GM13976 (cell line): ENCODE data around the gene FAF1.

Source experiments
- DNase-seq: peaks from one replicate; pipeline ENCODE4 v3.0.0; 2012; ENCODE audit warnings: low spot score
- in situ Hi-C: fragments of 300-500 bp; cut with MboI; formaldehyde crosslinking; loops from one replicate; pipeline ENCODE4 v1.12.0; 2022; ENCODE audit warnings: low sequenced_read_pairs, mixed read lengths, inconsistent platforms; ENCODE audit not compliant: unreplicated experiment
- TF ChIP-seq, protein P1 (sequence below): IDR thresholded peaks from 2 replicates; pipeline ENCODE4 v1.5.1; 2012; ENCODE audit warnings: borderline replicate concordance, mild to moderate bottlenecking; ENCODE audit not compliant: insufficient read depth; ENCODE audit errors: extremely low read depth, missing control alignments, control extremely low read depth

Gene FAF1

DNA sequence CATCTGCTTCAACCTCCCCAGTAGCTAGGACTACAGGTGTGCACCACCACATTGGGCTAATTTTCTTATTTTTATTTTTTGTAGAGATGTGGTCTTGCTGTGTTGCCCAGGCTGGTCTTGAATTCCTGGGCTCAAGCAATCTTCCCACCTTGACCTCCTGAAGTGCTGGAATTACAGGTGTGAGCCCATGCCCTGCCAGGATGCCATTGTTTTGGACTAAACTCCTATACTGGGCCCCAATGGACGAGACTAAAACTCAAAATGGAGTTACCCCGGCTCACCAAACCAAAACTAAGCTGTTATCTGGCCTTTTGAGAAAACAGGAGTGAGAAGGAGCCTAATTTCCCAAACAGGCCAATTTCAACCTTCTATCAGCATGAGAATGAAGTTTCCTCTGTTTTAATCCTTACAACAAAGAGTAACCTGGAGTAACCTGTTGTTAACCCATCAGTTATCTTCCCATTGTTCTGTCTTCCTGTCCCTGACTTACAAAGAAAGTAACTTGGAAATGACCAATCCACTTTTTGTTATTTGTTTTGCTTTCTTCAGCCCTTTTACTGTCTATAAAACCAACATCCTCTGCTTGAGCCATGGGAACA lies 566.4 kb downstream of the FAF1 start:
- TF ChIP-seq, protein P1, sequence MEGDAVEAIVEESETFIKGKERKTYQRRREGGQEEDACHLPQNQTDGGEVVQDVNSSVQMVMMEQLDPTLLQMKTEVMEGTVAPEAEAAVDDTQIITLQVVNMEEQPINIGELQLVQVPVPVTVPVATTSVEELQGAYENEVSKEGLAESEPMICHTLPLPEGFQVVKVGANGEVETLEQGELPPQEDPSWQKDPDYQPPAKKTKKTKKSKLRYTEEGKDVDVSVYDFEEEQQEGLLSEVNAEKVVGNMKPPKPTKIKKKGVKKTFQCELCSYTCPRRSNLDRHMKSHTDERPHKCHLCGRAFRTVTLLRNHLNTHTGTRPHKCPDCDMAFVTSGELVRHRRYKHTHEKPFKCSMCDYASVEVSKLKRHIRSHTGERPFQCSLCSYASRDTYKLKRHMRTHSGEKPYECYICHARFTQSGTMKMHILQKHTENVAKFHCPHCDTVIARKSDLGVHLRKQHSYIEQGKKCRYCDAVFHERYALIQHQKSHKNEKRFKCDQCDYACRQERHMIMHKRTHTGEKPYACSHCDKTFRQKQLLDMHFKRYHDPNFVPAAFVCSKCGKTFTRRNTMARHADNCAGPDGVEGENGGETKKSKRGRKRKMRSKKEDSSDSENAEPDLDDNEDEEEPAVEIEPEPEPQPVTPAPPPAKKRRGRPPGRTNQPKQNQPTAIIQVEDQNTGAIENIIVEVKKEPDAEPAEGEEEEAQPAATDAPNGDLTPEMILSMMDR = no peak
- in situ Hi-C loops = no loop called here
- no peak for DNase-seq
